ENCODE data around the gene HELT.

- TF ChIP-seq CTCF (IDR thresholded peaks at IDR 0.05; ENCODE audit: borderline replicate concordance, extremely low read depth, low read length, poor library complexity, severe bottlenecking) (no peak), EZH2 (IDR thresholded peaks at IDR 0.05; ENCODE audit: borderline replicate concordance, low read depth, low read length, severe bottlenecking) (no peak)
Measured at GRCh38 chr4:185002784-185003183, 15.5 kb upstream of the HELT start.

Data from DND-41 (cell line).